HG03159 (cell line): ENCODE results near the gene RBMY1B.
"Not testable (repeated sequence)": the region's sequence is repeated elsewhere in the genome, so short reads cannot be mapped to it uniquely, and the experiment has no call there.

ENCODE experiments used
- ATAC-seq: cut with Tn5 transposase; IDR thresholded peaks from one replicate; pipeline ENCODE4 v1.9.1; 2021; ENCODE audit warnings: mild to moderate bottlenecking, moderate library complexity; ENCODE audit not compliant: unreplicated experiment

RBMY1B gene

DNA sequence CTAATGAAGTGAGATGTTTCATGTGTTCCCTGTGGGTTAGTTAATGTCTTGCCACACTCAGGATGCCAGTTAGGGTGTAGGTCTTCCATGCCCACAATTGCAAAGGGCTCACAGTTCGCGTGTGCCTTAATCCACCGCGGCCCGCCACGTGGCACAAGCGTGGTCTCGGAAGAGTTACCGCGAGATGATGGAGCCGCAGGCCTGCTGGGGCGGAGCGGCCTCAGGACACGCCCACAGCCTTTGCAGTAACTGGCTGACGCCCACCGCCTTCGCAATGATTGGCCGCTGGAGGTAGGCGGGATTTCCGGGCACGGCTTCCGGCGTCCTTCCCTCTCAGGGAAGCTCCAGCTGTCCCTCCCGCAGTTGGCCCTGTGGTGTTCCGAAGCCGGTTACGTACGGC lies at the start of gene RBMY1B:
Gene RBMY1B (plus strand): TSS at position 301 of the 400 bp plus-strand sequence. CDS start 2,013 bp downstream, outside the sequence.
- ATAC-seq, result not testable (repeated sequence)

DNA sequence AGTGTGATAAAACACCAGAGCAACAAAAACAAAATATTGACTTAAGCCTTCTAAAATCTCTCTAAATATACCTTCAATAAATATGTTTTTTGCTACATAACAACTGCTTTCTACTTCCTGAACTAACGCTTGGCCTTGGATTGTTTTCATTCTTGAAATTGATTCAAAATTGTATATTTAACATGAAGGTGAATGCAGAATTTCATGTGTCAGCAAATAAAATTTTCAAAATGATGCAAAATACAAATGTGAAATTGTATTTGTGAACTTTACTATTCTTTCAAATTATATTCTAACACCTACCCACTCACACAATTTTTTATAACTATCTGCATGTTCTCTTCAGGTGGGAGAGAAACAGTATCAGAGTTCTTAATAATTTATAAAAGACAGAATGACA lies 48.2 kb upstream of the RBMY1B start:
- not testable (repeated sequence) for ATAC-seq

DNA sequence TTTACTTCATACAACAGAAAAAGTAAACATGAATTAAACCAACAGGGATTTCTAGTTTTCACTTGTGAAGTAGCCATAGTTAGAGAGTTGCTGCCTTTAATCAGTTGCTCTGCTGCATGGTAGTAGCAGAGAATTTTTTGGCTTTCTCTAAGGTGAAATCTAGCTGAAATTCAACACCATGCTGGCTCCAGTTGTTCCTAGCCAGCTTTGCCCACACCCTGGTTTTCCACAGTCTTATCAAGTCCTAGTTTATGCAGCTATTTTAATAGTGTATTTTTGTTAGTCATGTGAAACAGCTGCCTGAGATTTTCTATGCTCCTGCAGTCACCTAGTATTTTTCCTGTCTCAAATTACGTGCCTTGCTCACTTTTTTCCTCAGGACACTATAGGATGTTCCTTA lies 28.2 kb upstream of the RBMY1B start:
- no peak for ATAC-seq

DNA sequence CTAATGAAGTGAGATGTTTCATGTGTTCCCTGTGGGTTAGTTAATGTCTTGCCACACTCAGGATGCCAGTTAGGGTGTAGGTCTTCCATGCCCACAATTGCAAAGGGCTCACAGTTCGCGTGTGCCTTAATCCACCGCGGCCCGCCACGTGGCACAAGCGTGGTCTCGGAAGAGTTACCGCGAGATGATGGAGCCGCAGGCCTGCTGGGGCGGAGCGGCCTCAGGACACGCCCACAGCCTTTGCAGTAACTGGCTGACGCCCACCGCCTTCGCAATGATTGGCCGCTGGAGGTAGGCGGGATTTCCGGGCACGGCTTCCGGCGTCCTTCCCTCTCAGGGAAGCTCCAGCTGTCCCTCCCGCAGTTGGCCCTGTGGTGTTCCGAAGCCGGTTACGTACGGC lies 23.4 kb downstream of the RBMY1B start, which contains the start of gene RBMY1A1:
Gene RBMY1A1 (plus strand): TSS at position 301 of the 400 bp plus-strand sequence. CDS start 2,013 bp downstream, outside the sequence.
- not testable (repeated sequence) for ATAC-seq

DNA sequence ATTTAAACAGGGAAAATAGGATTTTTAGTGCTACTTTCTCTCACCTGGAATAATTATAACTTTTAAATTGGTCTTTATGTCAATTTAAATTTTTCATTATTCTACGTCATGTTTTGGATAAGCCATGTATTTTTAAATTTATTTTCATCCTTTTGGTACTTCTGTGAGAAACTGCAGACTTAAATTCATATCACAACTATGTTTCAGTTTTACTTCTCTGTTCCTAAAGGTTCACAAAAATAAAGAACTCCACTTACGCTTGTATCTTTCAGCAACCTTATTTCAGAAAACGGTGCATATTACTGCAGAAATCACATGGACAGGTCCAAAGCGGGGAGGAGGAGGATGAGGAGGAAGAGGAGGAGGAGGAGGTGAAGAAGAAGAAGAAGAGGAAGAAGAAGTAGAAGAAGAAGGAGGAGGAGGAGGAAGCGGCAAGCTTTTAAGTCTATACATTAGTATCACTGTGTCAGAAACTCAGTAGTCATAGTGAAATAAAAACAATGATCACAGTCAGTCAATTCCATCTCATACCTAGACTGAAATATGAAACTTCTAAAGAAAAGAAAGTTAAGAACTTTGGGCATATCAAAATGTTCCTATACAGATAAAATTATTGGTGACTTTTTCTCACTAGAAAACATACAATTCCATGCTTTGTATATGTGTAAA lies 48.3 kb downstream of the RBMY1B start:
- ATAC-seq, result not testable (repeated sequence)
